A673 (cell line): Measurements from ENCODE around the gene AEBP2.
"Not testable (repeated sequence)": the region's sequence is repeated elsewhere in the genome, so short reads cannot be mapped to it uniquely, and the experiment has no call there.

Experiments
- EZH2 ChIP-seq: fragments of 200-600 bp; sonication (generic); IDR thresholded peaks from 2 replicates; pipeline ENCODE4 v1.6.1; 2017; ENCODE audit warnings: borderline replicate concordance, low read depth, mild to moderate bottlenecking, mixed read lengths, antibody characterized with exemption, low read length; ENCODE audit not compliant: poor library complexity, severe bottlenecking
- TF ChIP-seq, protein P1 (sequence below): fragments of 300-800, 200-600 bp; sonication (generic); conservative IDR thresholded peaks from 2 replicates; pipeline ENCODE4 v1.5.1; 2017; ENCODE audit warnings: low read depth, mild to moderate bottlenecking, antibody characterized with exemption, low read length, moderate library complexity, mixed read lengths

GRCh38 chr12:19392644-19393043, 46.6 kb upstream of the AEBP2 start:
- TF ChIP-seq, protein P1, sequence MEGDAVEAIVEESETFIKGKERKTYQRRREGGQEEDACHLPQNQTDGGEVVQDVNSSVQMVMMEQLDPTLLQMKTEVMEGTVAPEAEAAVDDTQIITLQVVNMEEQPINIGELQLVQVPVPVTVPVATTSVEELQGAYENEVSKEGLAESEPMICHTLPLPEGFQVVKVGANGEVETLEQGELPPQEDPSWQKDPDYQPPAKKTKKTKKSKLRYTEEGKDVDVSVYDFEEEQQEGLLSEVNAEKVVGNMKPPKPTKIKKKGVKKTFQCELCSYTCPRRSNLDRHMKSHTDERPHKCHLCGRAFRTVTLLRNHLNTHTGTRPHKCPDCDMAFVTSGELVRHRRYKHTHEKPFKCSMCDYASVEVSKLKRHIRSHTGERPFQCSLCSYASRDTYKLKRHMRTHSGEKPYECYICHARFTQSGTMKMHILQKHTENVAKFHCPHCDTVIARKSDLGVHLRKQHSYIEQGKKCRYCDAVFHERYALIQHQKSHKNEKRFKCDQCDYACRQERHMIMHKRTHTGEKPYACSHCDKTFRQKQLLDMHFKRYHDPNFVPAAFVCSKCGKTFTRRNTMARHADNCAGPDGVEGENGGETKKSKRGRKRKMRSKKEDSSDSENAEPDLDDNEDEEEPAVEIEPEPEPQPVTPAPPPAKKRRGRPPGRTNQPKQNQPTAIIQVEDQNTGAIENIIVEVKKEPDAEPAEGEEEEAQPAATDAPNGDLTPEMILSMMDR = not testable (repeated sequence)
- not testable (repeated sequence) for TF ChIP-seq EZH2
